Muscle of leg (tissue), 11 donors: Measurements from ENCODE around the gene MAGEA10. TPM values are rescaled to one million over a fixed set of nuclear protein-coding genes. Genes with fewer than 3 reads are reported as not detected.

Experiments
- DNase-seq: peaks from one replicate; pipeline ENCODE4 v3.0.0; 2013
- H3K27ac ChIP-seq: one replicate; pipeline ENCODE4 v1.5.1; 2013; ENCODE audit warnings: mild to moderate bottlenecking, low read length, control low read depth
- H3K27me3 ChIP-seq: one replicate; pipeline ENCODE4 v1.6.1; 2013; ENCODE audit warnings: low read length; ENCODE audit not compliant: control insufficient read depth, insufficient read depth
- H3K36me3 ChIP-seq: one replicate; pipeline ENCODE4 v1.6.1; 2013; ENCODE audit warnings: low read length; ENCODE audit not compliant: control insufficient read depth, insufficient read depth
- H3K4me1 ChIP-seq: one replicate; pipeline ENCODE4 v1.6.1; 2013; ENCODE audit warnings: low read length; ENCODE audit not compliant: control insufficient read depth, insufficient read depth
- H3K4me3 ChIP-seq: one replicate; pipeline ENCODE4 v1.5.1; 2013; ENCODE audit warnings: low read length, control low read depth
- H3K9me3 ChIP-seq: replicated peaks from 2 replicates; pipeline ENCODE4 v1.6.1; 2013; ENCODE audit warnings: low read depth, low read length; ENCODE audit not compliant: control insufficient read depth
- WGBS: methylation state at CpG from one replicate; pipeline ENCODE4 v1.1.5; 2013; ENCODE audit warnings: missing lambda C conversion rate; ENCODE audit not compliant: insufficient coverage; 5-methylcytosine and 5-hydroxymethylcytosine counted together
- polyA plus RNA-seq, 8 donors: library from polyadenylated mRNA; unstranded; fragments of 120-200 nt; gene quantifications; one replicate each; pipeline versions ENCODE4 v1.2.1 to v1.2.3, GENCODE V29; 2013; ENCODE audit warnings: inconsistent platforms in 1 of 8, low replicate concordance in 1 of 8; ENCODE audit not compliant: insufficient read length in 8 of 8, insufficient read depth in 1 of 8
- total RNA-seq: library from RNA; stranded (reverse); fragments of 120-200 nt; gene quantifications from one replicate; pipeline ENCODE4 v1.2.4, GENCODE V29; 2013

The MAGEA10 gene
- total and polyA plus RNA-seq, 9 donors: 0.04 TPM; not detected in 8

DNA sequence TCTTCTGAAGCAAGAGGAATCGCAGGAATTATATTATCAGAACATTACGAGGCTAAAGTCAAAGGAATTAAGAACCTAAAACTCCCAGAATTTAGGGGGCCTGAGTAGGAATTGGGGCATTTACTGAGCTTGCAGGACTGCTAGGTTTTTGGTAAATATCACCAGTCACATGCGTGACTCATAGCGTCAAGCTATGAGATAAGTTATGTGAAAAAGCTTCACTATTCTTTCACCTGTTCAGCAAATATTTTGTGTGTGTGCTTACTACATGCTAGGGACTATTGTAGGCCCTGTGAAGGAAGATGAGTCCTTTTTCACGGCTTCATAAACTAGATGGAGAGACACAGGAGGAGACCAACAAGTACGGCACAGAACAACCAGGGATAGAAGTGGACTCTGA lies 52.2 kb downstream of the MAGEA10 start:
- no peaks in the 10 kb centered on the region for H3K36me3 ChIP-seq

More for the DNA sequence above, 52.2 kb downstream of the MAGEA10 start:
- no peak for DNase-seq
- H3K27ac ChIP-seq: no peak overlapping the region
- 90% methylated on average over 2 of the region's 6 CpGs for WGBS
- H3K9me3 ChIP-seq: no peaks in the 10 kb centered on the region
- no peaks in the 10 kb centered on the region for H3K27me3 ChIP-seq
- H3K4me1 ChIP-seq: no peaks in the 10 kb centered on the region
- no peak overlapping the region for H3K4me3 ChIP-seq

Other genes with a start within 250 kb of the MAGEA10 start
- gene MAGEA4, start 225.7 kb downstream of the MAGEA10 start, total RNA-seq: not detected
- under 1 TPM in 1 of 8 donors, not detected in 7; 0.14 TPM for gene MAGEA4, start 225.7 kb downstream of the MAGEA10 start, polyA plus RNA-seq
- 38.8 TPM for gene GABRE, start 163.9 kb downstream of the MAGEA10 start, total RNA-seq
- gene GABRE, start 163.9 kb downstream of the MAGEA10 start, polyA plus RNA-seq: 10 to 100 TPM; 19.5 to 53.2 (median 42.7) TPM